ENCODE results near the gene NDUFAF4.

Gene NDUFAF4

DNA sequence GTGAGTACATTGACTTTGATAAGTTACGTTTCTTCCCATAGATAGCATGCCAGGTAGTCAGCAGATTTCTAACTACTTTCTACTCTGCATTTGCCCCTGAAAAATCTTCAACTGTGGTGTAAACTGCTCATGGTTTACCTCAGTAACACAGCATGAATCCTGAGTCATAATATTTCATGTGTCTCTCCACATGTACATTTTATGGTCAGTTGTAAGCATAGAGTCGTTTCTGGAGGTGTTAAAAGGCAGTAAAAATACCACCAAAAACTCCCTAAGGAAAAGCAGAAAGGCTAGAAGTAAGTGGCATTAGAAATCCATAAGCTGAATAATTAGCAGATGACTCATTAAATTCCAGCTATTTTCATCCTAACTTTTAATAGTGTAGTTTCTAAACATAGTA lies 56.3 kb downstream of the NDUFAF4 start (continued):
- TF ChIP-seq ZNF19 (tag by site-specific recombination; IDR thresholded peaks at IDR 0.05; ENCODE audit: low read depth) (no peak), ZBTB48 (tag by site-specific recombination; IDR thresholded peaks at IDR 0.05) (no peak), ZBTB20 (tag by site-specific recombination; IDR thresholded peaks at IDR 0.05) (peak; percentile 54), ZNF423 (tag by site-specific recombination; IDR thresholded peaks at IDR 0.05) (no peak), SP7 (tag by site-specific recombination; IDR thresholded peaks at IDR 0.05) (peak; percentile 88), FEZF1 (tag by site-specific recombination; IDR thresholded peaks at IDR 0.05) (peak; percentile 77), ZNF24 (tag by site-specific recombination; IDR thresholded peaks at IDR 0.05) (no peak), ZNF366 (tag by site-specific recombination; conservative IDR thresholded peaks at IDR 0.05) (peak; percentile 30; the same call in 1 of the 2 replicates), ZNF354C (tag by site-specific recombination; IDR thresholded peaks at IDR 0.05; ENCODE audit: borderline replicate concordance, low read depth) (no peak), PRDM6 (tag by site-specific recombination; IDR thresholded peaks at IDR 0.05) (peak; percentile 82), PRDM1 (tag by site-specific recombination; IDR thresholded peaks at IDR 0.05) (no peak), KLF10 (tag by site-specific recombination; IDR thresholded peaks at IDR 0.05) (0 out of 2 replicates have a peak, but pooled peaks have one; percentile 16), ZNF530 (tag by site-specific recombination; IDR thresholded peaks at IDR 0.05; ENCODE audit: low read depth) (no peak), TRIM28 (IDR thresholded peaks at IDR 0.05; ENCODE audit: borderline replicate concordance, low read length) (peak; percentile 87)
